ENCODE data around the gene USP48. TPM values are rescaled to one million over a fixed set of nuclear protein-coding genes. Genes with fewer than 3 reads are reported as not detected.
A peak's percentile ranks its signal among the peaks of the same experiment; 100 is the strongest.

The USP48 gene
- total RNA-seq, 1 donor from 2014 or later = 61.8 TPM

DNA sequence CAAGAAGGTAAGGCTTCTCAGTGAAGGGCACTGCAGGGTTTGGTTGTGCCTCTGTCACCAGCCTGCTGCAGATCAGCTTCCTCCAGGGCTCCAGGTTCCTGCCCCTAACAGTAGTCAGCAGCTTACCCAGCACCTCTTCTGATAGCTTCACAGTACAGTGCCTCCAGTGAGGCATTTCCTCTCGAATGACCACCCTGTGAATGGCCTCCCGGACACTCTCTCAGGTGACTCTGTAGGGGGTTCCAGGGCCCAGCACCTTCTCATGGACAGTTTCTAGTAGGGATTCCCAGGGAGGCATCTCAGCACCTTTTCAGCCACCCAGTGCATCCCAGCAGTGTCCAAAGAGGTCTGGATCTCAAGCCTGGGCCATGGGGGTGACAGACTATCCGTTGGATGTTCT, 28.4 kb downstream of the USP48 start:
- no peaks in the 10 kb centered on the region for H3K4me1 Mint-ChIP-seq
- DNase-seq (ENCODE audit: low read depth, low spot score) = no peak
- no peaks in the 10 kb centered on the region for H3K27me3 Mint-ChIP-seq (ENCODE audit: low read depth)
- H3K36me3 Mint-ChIP-seq (ENCODE audit: low read depth) = peaks cover 5% of the 10 kb centered on the region
- H3K9me3 Mint-ChIP-seq = no peaks in the 10 kb centered on the region
- no peak overlapping the region for H3K4me3 Mint-ChIP-seq
- no peak overlapping the region for H3K27ac Mint-ChIP-seq (ENCODE audit: unreplicated experiment)
- TF ChIP-seq, protein P1, sequence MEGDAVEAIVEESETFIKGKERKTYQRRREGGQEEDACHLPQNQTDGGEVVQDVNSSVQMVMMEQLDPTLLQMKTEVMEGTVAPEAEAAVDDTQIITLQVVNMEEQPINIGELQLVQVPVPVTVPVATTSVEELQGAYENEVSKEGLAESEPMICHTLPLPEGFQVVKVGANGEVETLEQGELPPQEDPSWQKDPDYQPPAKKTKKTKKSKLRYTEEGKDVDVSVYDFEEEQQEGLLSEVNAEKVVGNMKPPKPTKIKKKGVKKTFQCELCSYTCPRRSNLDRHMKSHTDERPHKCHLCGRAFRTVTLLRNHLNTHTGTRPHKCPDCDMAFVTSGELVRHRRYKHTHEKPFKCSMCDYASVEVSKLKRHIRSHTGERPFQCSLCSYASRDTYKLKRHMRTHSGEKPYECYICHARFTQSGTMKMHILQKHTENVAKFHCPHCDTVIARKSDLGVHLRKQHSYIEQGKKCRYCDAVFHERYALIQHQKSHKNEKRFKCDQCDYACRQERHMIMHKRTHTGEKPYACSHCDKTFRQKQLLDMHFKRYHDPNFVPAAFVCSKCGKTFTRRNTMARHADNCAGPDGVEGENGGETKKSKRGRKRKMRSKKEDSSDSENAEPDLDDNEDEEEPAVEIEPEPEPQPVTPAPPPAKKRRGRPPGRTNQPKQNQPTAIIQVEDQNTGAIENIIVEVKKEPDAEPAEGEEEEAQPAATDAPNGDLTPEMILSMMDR (conservative IDR thresholded peaks at IDR 0.05) = no peak

DNA sequence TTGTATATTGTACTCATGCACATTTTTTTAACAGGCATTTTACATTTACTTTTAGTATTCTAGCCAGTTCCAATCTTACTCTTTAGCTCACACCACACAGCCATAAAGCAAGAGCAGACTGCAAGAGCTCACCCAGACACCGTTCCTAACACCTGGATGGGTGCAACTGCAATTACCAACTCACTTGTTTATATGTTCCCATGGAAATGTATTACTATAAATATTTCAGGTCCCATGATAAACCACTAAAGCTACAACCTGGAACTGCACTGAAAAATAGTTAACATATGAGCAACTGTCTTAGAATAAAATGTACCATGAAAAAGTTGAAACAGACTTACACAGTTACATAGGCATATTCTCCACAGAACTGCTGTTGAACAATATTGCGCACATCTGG, 30.8 kb downstream of the USP48 start:
- TF ChIP-seq, protein P1 (conservative IDR thresholded peaks at IDR 0.05) = no peak
- Mint-ChIP-seq H3K27ac (ENCODE audit: unreplicated experiment) (no peak overlapping the region), H3K4me3 (no peak overlapping the region), H3K4me1 (peaks cover 3% of the 10 kb centered on the region), H3K27me3 (ENCODE audit: low read depth) (no peaks in the 10 kb centered on the region), H3K36me3 (ENCODE audit: low read depth) (peaks cover 8% of the 10 kb centered on the region), H3K9me3 (no peaks in the 10 kb centered on the region)
- DNase-seq (ENCODE audit: low read depth, low spot score) = no peak

DNA sequence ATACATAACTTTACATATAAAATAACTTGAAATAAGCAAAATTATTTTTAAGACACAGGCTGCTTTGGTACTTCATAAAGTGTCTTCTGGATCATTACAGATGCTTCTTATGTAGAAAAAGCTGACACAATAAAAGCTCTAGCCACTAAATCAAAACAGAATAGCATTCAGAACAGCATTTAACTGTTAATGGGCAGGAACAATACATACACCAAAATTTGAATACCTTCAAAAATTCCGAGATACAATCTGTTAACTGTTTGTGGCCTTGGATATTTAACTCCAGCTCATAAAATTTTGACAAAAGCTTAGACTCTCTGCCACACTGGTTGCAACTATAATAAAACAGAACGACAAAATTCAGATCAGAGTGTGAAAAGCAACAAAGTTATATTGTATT, 31.7 kb downstream of the USP48 start:
- TF ChIP-seq, protein P1 (conservative IDR thresholded peaks at IDR 0.05) = no peak
- peaks cover 8% of the 10 kb centered on the region for H3K36me3 Mint-ChIP-seq (ENCODE audit: low read depth)
- DNase-seq (ENCODE audit: low read depth, low spot score) = no peak
- peaks cover 3% of the 10 kb centered on the region for H3K4me1 Mint-ChIP-seq
- H3K27ac Mint-ChIP-seq (ENCODE audit: unreplicated experiment) = no peak overlapping the region
- no peak overlapping the region for H3K4me3 Mint-ChIP-seq
- no peaks in the 10 kb centered on the region for H3K27me3 Mint-ChIP-seq (ENCODE audit: low read depth)
- H3K9me3 Mint-ChIP-seq = no peaks in the 10 kb centered on the region

DNA sequence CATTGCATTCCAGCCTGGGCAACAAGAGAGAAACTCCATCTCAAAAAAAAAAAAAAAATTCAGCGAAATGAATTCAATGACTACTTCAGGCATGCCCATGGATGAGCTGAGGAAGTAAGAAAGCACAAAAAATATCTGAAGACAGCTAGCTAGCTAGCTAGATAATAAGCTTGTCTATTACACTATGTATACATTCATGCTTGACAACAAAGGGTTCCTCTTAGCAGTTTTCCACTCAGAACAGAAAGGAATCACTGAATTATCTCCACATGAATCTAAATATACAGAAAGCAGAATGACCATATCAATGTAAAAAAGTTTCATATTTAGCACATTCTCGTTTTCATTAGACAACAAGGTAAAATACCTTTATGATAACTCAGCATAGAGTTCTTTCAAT, 32.1 kb downstream of the USP48 start:
- Mint-ChIP-seq H3K27me3 (ENCODE audit: low read depth) (no peaks in the 10 kb centered on the region), H3K4me3 (no peak overlapping the region), H3K36me3 (ENCODE audit: low read depth) (peaks cover 8% of the 10 kb centered on the region), H3K9me3 (no peaks in the 10 kb centered on the region), H3K27ac (ENCODE audit: unreplicated experiment) (no peak overlapping the region), H3K4me1 (peaks cover 3% of the 10 kb centered on the region)
- TF ChIP-seq, protein P1 (conservative IDR thresholded peaks at IDR 0.05) = no peak
- DNase-seq (ENCODE audit: low read depth, low spot score) = no peak

DNA sequence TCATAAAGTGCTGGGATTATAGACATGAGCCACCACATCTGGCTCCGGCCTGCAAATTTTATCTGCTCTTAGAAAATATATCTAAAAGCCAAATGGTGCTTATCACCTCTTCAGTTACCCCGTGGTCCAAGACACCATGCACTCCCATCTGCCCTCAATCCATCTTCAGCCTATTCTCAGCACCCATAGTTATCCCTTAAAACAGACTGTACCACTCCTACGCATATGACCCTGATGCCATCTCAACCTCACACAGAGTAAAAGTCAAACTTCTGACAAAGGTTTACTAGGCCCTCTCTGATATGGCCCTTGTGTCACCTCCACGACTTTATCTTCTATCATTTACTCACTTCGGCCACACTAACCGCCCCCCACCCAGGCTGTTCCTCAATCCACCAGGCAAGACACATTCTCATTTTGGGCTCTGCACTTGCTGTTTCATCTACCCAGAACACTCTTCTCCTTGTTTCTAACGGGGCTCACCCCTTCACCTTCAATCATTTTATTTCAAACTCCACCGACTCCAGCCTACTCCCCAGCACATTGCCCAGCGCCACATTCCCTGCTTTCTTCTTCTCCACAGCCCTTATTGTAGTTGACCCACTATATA, 33.0 kb downstream of the USP48 start:
- no peak overlapping the region for H3K4me3 Mint-ChIP-seq
- H3K9me3 Mint-ChIP-seq = no peaks in the 10 kb centered on the region
- TF ChIP-seq, protein P1 (conservative IDR thresholded peaks at IDR 0.05) = no peak
- peaks cover 3% of the 10 kb centered on the region for H3K4me1 Mint-ChIP-seq
- DNase-seq (ENCODE audit: low read depth, low spot score) = no peak
- no peaks in the 10 kb centered on the region for H3K27me3 Mint-ChIP-seq (ENCODE audit: low read depth)
- H3K27ac Mint-ChIP-seq (ENCODE audit: unreplicated experiment) = peak overlapping the region; percentile 29
- H3K36me3 Mint-ChIP-seq (ENCODE audit: low read depth) = peaks cover 8% of the 10 kb centered on the region

Measured in neural crest cell (in vitro differentiated cells).